Hippocampal formation (tissue), 2 donors: Measurements from ENCODE around the gene ZNF865.

ENCODE experiments used
- DNase-seq, 2 donors: peaks; one replicate each; lab custom pipeline; 2025; lab: John Stamatoyannopoulos, UW

Gene ZNF865

DNA sequence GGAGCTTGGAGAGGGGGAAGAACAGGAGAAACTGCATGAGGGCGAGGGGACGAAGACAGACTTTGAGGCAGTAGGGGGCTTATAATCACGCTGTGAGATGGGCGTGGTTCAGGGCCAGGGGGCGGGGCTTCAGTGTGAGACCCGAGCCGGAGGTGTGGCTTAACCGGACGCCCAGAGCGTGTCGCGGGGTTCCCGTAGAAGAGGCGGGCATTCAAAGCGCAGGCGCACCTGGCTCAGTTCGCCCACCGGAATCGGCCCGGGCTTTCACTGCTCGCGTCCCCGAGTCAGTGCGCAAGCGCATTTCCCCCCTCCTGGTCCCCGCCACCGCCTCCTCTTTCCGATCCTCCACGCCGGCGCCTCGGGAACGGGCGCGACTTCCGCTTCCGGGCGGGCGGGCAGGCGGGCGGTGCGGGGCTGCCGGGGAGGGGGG, 225 bp upstream of the ZNF865 start:
- DNase-seq, result peak; percentile 86 to 94

GRCh38 chr19:55606471-55606787, 982 bp downstream of the ZNF865 start:
- DNase-seq, result no peak

GRCh38 chr19:55606817-55607216, 1.4 kb downstream of the ZNF865 start:
- no peak for DNase-seq

DNA sequence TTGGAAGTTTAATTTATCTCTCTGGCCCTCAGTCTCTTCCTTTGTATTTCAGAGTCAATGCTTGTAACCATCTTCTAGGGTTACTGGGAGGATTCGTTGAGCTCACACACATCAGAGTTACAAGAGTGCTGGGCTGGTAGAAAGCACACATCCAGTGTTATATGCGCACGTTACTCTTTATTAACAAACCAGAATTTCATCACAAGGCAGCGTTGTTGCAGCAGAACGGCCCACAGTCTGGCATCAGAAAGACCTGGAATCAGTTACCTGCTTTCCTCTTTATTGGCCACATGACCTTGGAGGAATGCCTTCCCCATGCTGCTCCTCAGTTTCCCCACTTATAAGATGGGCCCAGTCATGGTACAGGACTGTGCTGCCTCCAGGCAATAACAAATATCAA, 3.9 kb downstream of the ZNF865 start:
- DNase-seq, result no peak

DNA sequence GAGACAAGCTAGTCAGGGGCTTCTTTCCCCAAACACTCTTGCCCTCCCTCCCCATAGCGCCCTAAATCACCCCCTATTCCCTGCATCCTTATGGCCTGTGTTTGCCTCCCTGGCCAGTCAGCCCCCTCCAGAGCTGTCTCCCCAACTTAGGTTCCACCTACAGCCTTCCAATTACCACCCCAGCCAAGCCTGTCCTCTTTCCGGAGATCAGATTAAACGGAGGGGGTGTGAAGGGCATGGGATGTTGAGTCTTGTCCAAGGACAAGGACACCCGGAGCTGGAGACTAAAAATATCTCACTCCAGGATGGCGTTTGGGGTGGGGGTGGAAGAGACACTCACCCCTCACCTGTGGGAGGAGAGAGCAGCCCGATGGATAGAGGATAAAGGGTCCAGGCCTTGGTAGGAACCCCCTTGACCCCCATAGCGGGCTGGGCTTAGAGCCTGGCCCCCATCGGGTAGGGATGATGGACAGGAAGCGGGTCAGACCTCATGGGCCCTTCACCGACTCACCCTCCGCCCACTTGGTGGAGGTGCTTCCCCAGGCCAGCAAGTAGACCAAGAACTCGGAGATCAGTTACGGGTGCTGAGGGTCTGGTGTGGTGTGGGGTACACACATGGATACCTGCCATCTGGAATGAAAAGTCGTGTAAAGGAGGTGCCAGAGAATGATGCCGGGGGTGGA, 6.0 kb downstream of the ZNF865 start:
- no peak for DNase-seq

DNA sequence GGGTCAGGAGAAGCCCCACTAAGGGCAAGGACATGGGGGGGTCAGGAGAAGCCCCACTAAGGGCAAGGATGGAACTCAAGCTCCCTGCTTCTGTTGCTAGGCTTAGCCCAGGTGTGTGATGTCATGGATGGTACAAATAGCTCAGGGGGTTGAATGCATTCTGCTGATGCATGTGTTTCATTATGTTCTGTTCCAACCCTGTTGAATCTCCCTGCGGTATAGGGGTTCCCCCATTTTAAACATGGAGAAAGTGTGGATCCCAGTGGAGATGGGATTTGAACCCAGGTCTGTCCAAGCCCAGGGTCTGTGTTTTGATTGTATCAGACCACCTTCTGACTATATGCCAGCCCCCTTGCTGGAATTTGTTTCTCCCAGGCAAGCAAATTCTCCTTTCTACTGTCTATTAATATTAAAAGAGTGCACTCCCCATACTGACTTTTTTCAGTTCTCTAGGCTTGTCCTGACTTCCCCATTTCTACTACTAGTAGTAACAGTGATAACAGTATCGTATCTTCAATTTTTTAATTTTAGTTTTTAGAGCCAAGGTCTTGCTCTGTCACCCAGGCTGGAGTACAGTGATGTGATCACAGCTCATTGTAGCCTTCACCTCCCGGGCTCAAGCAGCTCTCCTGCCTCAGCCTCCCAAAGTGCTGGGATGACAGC, 6.7 kb downstream of the ZNF865 start:
- no peak for DNase-seq

GRCh38 chr19:55613396-55613795, 7.9 kb downstream of the ZNF865 start:
- DNase-seq, result no peak

GRCh38 chr19:55613930-55614710, 8.7 kb downstream of the ZNF865 start:
- DNase-seq, result no peak

GRCh38 chr19:55614711-55615542, 9.5 kb downstream of the ZNF865 start:
- no peak for DNase-seq

GRCh38 chr19:55615543-55616394, 10.3 kb downstream of the ZNF865 start:
- no peak for DNase-seq

DNA sequence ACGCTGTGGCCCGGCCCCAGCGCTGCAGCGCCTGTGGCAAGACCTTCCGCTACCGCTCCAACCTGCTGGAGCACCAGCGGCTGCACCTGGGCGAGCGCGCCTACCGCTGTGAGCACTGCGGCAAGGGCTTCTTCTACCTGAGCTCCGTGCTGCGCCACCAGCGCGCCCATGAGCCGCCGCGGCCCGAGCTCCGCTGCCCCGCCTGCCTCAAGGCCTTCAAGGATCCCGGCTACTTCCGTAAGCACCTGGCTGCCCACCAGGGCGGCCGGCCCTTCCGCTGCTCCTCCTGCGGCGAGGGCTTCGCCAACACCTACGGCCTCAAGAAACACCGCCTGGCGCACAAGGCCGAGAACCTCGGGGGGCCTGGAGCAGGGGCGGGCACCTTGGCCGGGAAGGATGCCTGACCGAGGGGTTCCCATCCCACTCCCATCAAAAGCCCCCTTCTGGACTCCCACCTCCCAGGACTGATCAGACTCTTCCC, 11.0 kb downstream of the ZNF865 start:
- no peak for DNase-seq

DNA sequence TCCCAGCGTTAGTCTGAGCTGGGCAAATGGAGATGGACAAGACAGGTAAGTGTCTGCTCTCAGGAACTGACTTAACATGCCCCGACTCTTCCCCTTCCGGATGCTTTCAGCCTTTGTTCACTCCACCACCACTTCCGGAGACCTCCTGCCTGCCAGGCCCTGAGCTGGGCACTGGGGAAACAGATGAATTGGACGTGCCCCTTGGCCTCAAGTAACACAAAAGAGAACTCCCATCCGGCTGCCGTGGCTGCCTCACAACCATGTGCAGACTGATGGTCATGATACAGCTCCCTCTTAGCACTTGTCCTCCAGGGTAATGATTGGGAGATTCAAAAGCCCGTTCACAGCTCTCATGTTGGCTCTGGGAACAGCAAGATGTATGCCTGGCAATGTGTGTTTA, 12.0 kb downstream of the ZNF865 start:
- no peak for DNase-seq

DNA sequence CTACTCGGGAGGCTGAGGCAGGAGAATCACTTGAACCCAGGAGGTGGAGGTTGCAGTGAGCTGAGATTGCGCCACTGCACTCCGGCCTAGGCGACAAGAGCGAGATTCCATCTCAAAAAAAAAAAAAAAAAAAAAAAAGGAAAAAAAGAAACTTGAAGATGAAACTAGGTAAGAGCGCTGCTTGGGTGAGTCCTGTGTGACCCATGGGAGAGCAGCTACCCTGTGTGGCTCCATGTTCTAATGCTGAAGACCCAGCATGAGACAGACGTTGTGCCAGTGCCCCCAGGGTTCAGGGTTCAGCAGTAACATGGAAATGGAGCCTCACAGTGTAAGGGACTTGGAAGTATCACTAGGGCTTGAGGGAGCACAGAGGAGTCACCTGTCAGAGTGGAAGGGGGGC, 13.0 kb downstream of the ZNF865 start:
- DNase-seq, result no peak

- DNase-seq, result no peak
These were observed 13.8 kb downstream of the ZNF865 start for GRCh38 chr19:55619286-55619685.

DNA sequence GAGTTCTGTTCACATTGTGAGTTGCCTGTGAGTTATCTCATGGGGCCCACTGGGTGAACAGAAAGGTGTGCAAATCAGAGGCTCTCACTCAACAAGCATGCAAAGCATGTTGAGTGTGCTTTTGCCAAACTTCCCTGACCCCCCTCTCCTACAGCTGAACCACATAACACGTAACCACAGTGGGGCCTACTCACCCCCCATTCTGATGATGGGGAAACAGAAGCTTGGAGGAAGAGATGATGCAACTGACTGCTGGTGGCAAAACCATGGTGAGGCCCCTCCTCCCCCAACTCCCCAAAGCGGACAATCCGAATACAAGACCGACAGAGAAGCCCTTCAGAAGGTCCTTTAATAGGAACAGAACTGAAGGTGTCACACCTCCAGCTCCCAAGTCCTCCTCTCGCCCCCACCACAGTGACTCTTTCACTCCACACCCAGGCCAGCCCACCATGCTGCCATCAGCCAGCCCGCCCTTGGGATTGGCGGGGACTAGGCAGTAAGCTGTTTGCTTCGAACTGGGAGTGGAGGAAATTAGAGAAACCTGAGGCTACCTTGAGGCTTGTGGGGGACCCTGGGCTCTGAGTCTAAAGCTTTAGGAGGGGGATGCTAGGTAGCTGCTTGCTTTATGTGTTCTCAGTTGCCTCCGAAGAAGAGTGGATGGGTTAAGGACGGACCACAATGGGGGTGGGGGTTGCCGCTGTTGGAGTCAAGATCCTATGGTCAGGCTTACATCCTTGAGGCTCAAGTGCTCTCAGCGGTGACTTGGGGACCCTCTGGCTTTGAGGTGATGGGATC, 15.2 kb downstream of the ZNF865 start:
- no peak for DNase-seq

DNA sequence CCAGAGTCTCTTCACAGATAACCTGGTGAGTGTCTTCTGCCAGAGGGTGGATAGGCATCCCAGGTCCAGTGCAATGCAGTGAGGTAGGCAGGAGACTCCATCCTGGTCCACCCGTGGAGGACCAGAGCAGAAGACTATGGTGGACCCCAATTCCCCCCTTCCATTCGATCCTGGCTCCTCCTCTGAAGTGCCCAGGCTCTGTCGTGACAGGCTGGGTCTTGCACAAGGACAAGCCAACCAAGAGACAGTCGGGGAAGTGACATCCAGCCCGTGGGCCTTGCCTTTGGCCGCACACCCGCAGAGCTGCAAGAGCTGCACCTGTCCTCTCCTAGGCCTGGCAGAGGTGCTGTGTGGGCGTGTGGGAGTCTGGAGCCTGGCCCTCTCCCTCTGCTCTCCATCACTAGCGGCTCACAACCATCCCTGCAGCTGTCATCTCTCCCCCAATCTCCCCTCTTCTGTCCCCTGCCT, 15.8 kb downstream of the ZNF865 start:
- DNase-seq, result no peak

DNA sequence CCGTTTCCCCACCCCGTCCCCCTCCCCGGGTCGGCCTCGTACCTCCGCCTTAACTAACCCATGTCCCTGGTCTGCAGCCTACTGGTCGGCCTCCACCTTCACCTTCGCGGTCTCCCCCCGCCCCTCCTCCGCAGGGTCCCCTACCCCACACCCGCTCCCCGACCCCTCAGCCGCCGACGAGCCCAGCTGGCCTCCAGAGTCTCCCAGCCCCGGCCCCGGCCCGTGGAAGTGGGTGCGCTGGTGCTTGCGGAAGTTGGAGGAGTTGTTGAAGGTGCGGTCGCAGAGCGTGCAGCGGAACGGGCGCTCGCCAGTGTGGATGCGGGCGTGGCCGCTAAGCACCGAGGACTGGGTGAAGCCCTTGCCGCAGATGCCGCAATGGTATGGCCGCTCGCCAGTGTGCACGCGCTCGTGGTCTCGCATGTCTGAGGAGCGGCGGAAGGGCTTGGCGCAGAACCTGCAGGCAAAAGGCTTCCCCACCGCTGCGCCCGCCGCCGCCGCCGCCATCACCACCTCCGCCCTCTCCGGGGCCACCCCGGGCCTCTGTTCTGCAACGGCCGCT, 16.3 kb downstream of the ZNF865 start:
- no peak for DNase-seq

GRCh38 chr19:55622242-55622969, 17.0 kb downstream of the ZNF865 start:
- DNase-seq, result no peak

DNA sequence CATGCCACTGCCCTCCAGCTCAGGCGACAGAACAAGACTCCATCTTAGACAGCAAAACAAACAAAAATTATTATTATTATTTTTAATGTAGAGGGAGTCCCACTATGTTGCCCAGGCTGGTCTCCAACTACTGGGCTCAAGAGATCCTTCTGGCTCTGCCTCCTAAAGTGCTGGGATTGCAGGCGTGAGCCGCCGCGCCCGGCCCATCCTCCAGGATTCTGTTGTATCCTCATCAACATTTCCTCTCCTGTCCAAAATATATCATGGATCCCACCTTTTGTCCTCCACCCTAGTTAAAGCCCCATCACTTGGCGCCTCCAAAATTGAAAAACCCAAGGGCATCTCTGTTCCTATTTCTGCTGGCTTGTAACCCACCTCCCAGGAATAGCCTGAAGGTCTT, 17.7 kb downstream of the ZNF865 start:
- no peak for DNase-seq
